HUES64 (cell line): ENCODE data around the gene SHC4.

Experiments used
- H3K27ac ChIP-seq: 2 replicates; pipeline ENCODE4 v1.7.0; 2013; ENCODE audit warnings: low read depth, low read length, inconsistent platforms
- H3K27me3 ChIP-seq: 2 replicates; pipeline ENCODE4 v1.6.1; 2013; ENCODE audit warnings: mild to moderate bottlenecking, low read length; ENCODE audit not compliant: insufficient read depth
- H3K36me3 ChIP-seq: 2 replicates; pipeline ENCODE4 v1.6.1; 2013; ENCODE audit warnings: mild to moderate bottlenecking, low read length; ENCODE audit not compliant: insufficient read depth
- H3K4me1 ChIP-seq: 2 replicates; pipeline ENCODE4 v1.6.1; 2013; ENCODE audit warnings: mild to moderate bottlenecking, low read length, moderate library complexity; ENCODE audit not compliant: insufficient read depth
- H3K4me3 ChIP-seq: 2 replicates; pipeline ENCODE4 v1.5.1; 2013; ENCODE audit warnings: mild to moderate bottlenecking, low read length, moderate library complexity
- H3K9ac ChIP-seq: 2 replicates; pipeline ENCODE4 v1.6.1; 2013; ENCODE audit warnings: mild to moderate bottlenecking, low read depth, low read length
- H3K9me3 ChIP-seq: 2 replicates; pipeline ENCODE4 v1.6.1; 2013; ENCODE audit warnings: low read depth, low read length; ENCODE audit not compliant: insufficient read depth
- WGBS: fragments of 150-250, 120-280 bp; methylation state at CpG from one replicate; pipeline ENCODE4 v1.1.7; 2013; ENCODE audit warnings: missing lambda C conversion rate; 5-methylcytosine and 5-hydroxymethylcytosine counted together

Gene SHC4

GRCh38 chr15:48941904-48942303, 21.8 kb downstream of the SHC4 start:
- Histone ChIP-seq H3K27me3 (no peaks in the 10 kb centered on the region), H3K4me3 (no peak overlapping the region), H3K27ac (no peak overlapping the region), H3K4me1 (0 out of 2 replicates have a peak, but pooled peaks cover 9% of the 10 kb centered on the region), H3K36me3 (no peaks in the 10 kb centered on the region), H3K9ac (no peak overlapping the region), H3K9me3 (no peaks in the 10 kb centered on the region)
- 90% methylated on average over 5 of the region's 5 CpGs for WGBS

DNA sequence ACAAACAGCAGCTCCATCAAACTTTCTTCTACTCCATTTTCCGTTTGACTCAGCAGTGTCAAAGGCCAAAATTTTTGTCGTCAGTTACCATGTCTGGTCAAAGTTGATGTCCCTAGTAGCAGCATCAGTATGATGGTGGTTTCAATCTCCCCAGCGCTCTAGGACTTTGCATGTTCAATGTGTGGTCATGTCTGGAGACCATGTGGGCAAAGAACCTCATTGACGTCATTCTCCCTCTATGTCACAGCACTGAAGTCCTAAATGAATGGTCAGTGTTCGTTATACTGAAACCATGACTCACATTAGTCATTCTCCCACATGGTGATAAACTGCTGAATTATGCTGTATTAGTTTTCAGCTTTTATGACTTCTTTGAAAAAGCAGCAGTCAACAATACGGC, 23.2 kb downstream of the SHC4 start:
- Histone ChIP-seq H3K9me3 (no peaks in the 10 kb centered on the region), H3K27me3 (no peaks in the 10 kb centered on the region), H3K27ac (no peak overlapping the region), H3K36me3 (no peaks in the 10 kb centered on the region), H3K4me3 (no peak overlapping the region), H3K9ac (no peak overlapping the region), H3K4me1 (no peaks in the 10 kb centered on the region)
- WGBS: 91% methylated on average over 6 of the region's 6 CpGs

- 90% methylated on average over 4 of the region's 4 CpGs for WGBS
- no peak overlapping the region for H3K4me3 ChIP-seq
- H3K27me3 ChIP-seq: no peaks in the 10 kb centered on the region
- no peaks in the 10 kb centered on the region for H3K4me1 ChIP-seq
- no peaks in the 10 kb centered on the region for H3K9me3 ChIP-seq
- no peaks in the 10 kb centered on the region for H3K36me3 ChIP-seq
- H3K27ac ChIP-seq: no peak overlapping the region
- no peak overlapping the region for H3K9ac ChIP-seq
These were observed 24.1 kb downstream of the SHC4 start for GRCh38 chr15:48939648-48940047.

- 89% methylated on average over 2 of the region's 2 CpGs for WGBS
These were observed 25.8 kb downstream of the SHC4 start for GRCh38 chr15:48937886-48938285.

GRCh38 chr15:48936666-48937065, 27.1 kb downstream of the SHC4 start:
- H3K9me3 ChIP-seq: no peaks in the 10 kb centered on the region
- H3K27me3 ChIP-seq: no peaks in the 10 kb centered on the region
- no peak overlapping the region for H3K27ac ChIP-seq
- H3K4me1 ChIP-seq: no peaks in the 10 kb centered on the region
- no peak overlapping the region for H3K9ac ChIP-seq
- 86% methylated on average over 1 of the region's 1 CpG for WGBS
- no peak overlapping the region for H3K4me3 ChIP-seq
- no peaks in the 10 kb centered on the region for H3K36me3 ChIP-seq

More at GRCh38 chr15:48937886-48938285, 25.8 kb downstream of the SHC4 start:
- no peak overlapping the region for H3K9ac ChIP-seq
- no peak overlapping the region for H3K27ac ChIP-seq
- H3K36me3 ChIP-seq: no peaks in the 10 kb centered on the region
- no peaks in the 10 kb centered on the region for H3K4me1 ChIP-seq
- no peaks in the 10 kb centered on the region for H3K27me3 ChIP-seq
- H3K4me3 ChIP-seq: no peak overlapping the region
- H3K9me3 ChIP-seq: no peaks in the 10 kb centered on the region

GRCh38 chr15:48935236-48935635, 28.5 kb downstream of the SHC4 start:
- Histone ChIP-seq H3K9me3 (no peaks in the 10 kb centered on the region), H3K9ac (no peak overlapping the region), H3K36me3 (no peaks in the 10 kb centered on the region), H3K27ac (no peak overlapping the region), H3K27me3 (no peaks in the 10 kb centered on the region), H3K4me3 (no peak overlapping the region), H3K4me1 (no peaks in the 10 kb centered on the region)

DNA sequence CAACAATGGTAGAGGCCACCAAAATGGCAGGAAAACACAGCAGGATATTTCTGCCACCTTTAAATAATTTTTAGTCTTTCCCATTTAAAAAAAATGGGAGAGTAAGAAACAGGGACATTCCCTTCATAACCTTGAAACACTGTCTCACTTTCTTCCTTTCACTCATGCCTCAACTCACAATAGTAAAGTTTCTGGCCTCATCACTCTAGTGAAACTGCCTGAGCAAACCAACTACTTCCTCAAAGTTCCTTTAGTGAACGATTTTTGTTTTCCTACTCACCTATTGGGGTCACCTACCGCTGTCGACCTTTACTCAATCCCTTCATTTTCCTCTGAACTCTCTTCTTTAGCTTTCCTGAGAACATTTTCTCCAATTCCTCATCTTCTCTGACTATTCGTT, 33.0 kb downstream of the SHC4 start:
- WGBS: 90% methylated on average over 4 of the region's 4 CpGs
- Histone ChIP-seq H3K4me1 (no peaks in the 10 kb centered on the region), H3K4me3 (no peak overlapping the region), H3K9me3 (no peaks in the 10 kb centered on the region), H3K27me3 (no peaks in the 10 kb centered on the region), H3K36me3 (no peaks in the 10 kb centered on the region), H3K27ac (no peak overlapping the region), H3K9ac (no peak overlapping the region)

DNA sequence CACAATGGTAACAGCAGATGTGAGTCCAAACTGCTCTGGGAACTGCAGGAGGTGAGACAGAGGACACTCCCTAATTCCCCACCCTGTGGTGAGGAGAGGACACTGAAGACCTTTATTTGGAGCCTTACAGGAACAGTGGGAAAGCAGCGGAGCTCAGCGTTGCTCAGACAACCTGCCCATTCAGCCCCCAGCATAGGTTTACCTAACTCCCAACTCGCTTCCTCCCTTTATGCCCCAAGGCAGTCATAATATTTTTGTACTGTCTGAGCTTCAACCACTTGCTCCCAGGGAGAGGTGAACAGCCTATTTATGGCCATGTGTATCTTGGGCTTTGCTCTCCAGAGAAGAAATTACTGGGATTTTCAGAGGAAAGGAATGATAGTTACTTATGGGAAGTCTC, 34.1 kb downstream of the SHC4 start:
- no peaks in the 10 kb centered on the region for H3K27me3 ChIP-seq
- 80% methylated on average over 3 of the region's 3 CpGs for WGBS
- no peaks in the 10 kb centered on the region for H3K9me3 ChIP-seq
- H3K4me3 ChIP-seq: no peak overlapping the region
- H3K4me1 ChIP-seq: no peaks in the 10 kb centered on the region
- H3K9ac ChIP-seq: no peak overlapping the region
- no peak overlapping the region for H3K27ac ChIP-seq
- H3K36me3 ChIP-seq: no peaks in the 10 kb centered on the region

- H3K4me1 ChIP-seq: no peaks in the 10 kb centered on the region
- no peaks in the 10 kb centered on the region for H3K36me3 ChIP-seq
- H3K9me3 ChIP-seq: no peaks in the 10 kb centered on the region
- H3K27ac ChIP-seq: no peak overlapping the region
- H3K4me3 ChIP-seq: no peak overlapping the region
- no peak overlapping the region for H3K9ac ChIP-seq
- H3K27me3 ChIP-seq: no peaks in the 10 kb centered on the region
- 93% methylated on average over 6 of the region's 6 CpGs for WGBS
These were observed 34.7 kb downstream of the SHC4 start for GRCh38 chr15:48928877-48929538.

DNA sequence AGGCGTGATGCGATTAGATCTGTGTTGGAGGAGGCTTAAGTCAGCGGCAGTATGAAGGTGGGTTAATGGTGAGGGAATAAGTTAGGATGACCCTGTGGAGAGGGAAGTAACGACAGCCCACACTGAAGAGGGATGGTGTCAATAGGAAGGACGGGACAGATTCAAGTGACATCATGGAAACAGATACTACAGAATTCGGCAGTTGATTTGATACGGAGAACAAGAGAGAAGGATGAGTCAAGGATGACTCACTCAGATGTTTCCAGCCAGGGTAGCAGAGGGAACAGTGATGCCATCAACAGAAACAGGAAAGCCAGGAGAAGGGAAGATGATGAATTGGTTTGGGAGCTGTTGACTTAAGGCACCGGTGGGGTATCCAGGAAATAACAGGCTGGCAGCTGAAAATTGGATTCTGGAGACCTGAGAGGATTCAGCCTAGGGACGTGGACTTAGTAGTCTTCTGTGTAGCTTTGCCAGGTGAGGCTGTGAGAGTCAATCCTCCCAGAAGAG, 38.0 kb downstream of the SHC4 start:
- 70% methylated on average over 9 of the region's 9 CpGs for WGBS
- no peak overlapping the region for H3K9ac ChIP-seq

GRCh38 chr15:48924528-48925393, 39.0 kb downstream of the SHC4 start:
- 92% methylated on average over 5 of the region's 5 CpGs for WGBS
- Histone ChIP-seq H3K27me3 (no peaks in the 10 kb centered on the region), H3K36me3 (no peaks in the 10 kb centered on the region), H3K9ac (no peak overlapping the region), H3K27ac (no peak overlapping the region), H3K4me3 (no peak overlapping the region), H3K4me1 (no peaks in the 10 kb centered on the region), H3K9me3 (no peaks in the 10 kb centered on the region)

More for the DNA sequence above, 38.0 kb downstream of the SHC4 start:
- H3K9me3 ChIP-seq: no peaks in the 10 kb centered on the region
- H3K36me3 ChIP-seq: no peaks in the 10 kb centered on the region
- H3K4me1 ChIP-seq: no peaks in the 10 kb centered on the region
- H3K27ac ChIP-seq: no peak overlapping the region
- H3K27me3 ChIP-seq: no peaks in the 10 kb centered on the region
- H3K4me3 ChIP-seq: no peak overlapping the region
